NCI-H1417 (cell line): ENCODE data around the gene BCL2.

ENCODE experiments used
- DNase-seq, 3 experiments: peaks; one replicate each; lab custom pipeline; 2025; lab: John Stamatoyannopoulos, UW

Gene BCL2

GRCh38 chr18:63085611-63086010 is 234.0 kb downstream of the BCL2 start:
- no peak for DNase-seq

GRCh38 chr18:63084219-63084618 is 235.3 kb downstream of the BCL2 start:
- no peak for DNase-seq

DNA sequence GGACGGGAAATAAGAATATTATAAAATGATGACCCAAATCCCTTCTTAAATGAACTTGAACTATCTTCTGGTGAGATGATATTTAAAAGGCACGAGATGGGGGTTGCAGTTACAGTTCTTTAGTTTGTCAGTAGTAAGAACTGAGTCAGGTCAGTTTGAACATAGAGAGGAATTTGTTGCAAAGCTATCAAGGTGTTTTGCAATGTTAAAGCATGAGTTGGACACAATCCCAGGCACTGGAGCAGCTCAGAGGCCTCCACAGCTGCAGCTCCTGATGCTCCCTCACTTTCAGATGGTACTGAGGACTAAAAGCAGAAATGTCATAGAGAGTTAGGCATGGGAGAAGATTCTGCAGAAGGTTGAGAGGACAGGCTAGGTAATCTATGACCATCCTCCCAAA is 236.0 kb downstream of the BCL2 start:
- DNase-seq = no peak

DNA sequence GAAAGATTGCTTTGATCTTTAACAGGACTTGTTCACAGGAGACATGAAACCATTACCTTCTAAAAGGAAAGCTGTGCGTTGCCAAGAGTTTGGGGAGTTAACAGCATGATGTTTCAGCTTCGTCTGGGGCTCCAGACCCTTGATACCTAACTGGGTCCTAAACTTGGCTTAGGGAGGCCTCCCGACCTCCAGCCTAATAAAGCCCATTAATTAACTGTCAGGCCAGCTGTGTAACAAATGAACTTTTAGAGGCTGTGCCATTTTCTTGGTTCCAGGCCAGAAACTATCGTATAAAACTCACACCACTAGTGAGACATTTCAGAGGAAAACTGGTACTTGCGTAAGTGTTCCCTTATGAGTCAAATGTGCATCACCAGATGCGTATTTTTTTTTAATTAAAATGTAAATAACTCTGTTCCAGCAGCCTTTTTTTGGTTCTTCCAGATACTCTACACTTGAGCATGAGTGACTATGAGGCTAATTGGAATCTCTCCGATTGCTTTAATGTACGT is 236.5 kb downstream of the BCL2 start:
- no peak for DNase-seq

- DNase-seq = no peak
Measured at GRCh38 chr18:63082366-63083019, 237.1 kb downstream of the BCL2 start.

DNA sequence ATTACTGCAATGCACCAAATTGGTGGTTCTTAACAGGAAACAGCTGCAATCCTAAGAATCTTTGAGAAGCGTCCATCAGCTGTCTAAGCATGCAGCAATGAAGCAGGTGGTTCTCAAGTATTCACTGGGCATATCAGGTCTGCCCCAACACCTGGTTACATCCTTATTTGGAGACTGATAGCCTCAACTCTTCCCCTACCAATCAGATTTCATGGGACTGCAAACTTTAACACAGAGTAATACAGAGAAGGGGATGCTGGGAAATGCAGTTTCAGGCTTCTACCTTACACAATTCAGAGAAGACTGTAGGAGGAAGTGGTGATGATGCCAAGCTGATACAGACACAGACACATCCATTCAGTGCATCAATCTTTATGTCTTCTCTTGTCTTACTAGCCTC is 240.5 kb downstream of the BCL2 start:
- no peak for DNase-seq

GRCh38 chr18:63078471-63078870 is 241.1 kb downstream of the BCL2 start:
- no peak for DNase-seq

DNA sequence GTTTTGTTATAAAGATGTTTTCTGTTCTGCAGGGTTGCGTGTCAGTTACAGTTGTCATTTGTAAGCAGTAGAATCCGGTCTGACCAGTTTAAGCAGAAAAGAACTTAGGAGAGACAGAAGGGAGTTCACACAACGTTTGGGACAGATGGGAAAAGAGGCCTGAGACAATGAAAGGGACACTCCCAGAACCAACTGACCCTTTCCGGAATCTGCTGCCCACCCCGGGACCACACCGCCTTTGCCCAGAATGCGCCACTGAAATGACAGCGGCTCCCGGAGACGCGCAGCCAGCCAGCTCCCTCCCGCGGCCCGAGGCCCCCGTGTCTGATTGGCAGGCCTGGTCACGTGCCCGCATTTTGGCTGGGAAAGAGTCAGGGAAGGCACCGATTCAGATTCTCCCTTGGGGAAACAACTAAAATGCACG is 244.6 kb downstream of the BCL2 start:
- peak in 2 of 3 experiments; percentile 60 to 81 for DNase-seq

DNA sequence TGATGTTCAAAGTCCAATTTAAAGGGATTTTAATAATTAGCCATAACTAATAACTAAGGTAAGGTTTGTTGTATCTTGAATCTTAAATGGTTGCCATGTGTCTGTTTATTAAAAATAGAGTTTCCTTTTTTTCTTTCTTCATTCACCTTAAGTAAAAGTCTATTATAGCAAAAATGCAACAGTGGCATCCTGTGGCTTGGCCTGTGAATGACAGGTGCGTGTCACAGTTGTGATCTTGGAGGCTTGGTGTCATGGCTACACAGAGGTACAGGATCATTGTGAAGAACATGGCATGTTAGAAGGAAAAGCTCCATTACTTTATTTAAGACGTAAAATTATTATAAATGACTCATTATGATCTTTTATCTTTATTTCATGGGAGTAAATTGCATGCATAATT is 246.1 kb downstream of the BCL2 start:
- peak in 1 of 3 experiments; percentile 44 for DNase-seq
